K562 (cell line): Measurements from ENCODE around the gene KLHDC10. TPM values are rescaled to one million over a fixed set of nuclear protein-coding genes. Genes with fewer than 3 reads are reported as not detected.

Experiments used
- ARHGAP35 ChIP-seq: fragments of 450-650 bp; IDR thresholded peaks from 2 replicates; pipeline ENCODE4 v1.6.1; 2018; ENCODE audit not compliant: partially characterized antibody
- BRD9 ChIP-seq: fragments of 450-650 bp; IDR thresholded peaks from 2 replicates; pipeline ENCODE4 v1.6.1; 2018; ENCODE audit warnings: low read depth; ENCODE audit not compliant: partially characterized antibody
- ELF4 ChIP-seq: fragments of 450-650 bp; formaldehyde crosslinking; IDR thresholded peaks from 2 replicates; pipeline ENCODE4 v1.4.0; 2022; ENCODE audit warnings: missing genetic modification characterization
- ESRRA ChIP-seq: fragments of 450-650 bp; IDR thresholded peaks from 2 replicates; pipeline ENCODE4 v1.6.1; 2014; ENCODE audit warnings: low read depth, mild to moderate bottlenecking, moderate library complexity, borderline replicate concordance
- GABPB1 ChIP-seq: sonication (generic); formaldehyde crosslinking; IDR thresholded peaks from 2 replicates; pipeline ENCODE4 v1.8.0; 2022; ENCODE audit warnings: mild to moderate bottlenecking, missing genetic modification reagents
- HNRNPUL1 ChIP-seq: fragments of 200-400 bp; formaldehyde crosslinking; IDR thresholded peaks from 2 replicates; pipeline ENCODE4 v1.6.1; 2017; ENCODE audit warnings: low read length
- KAT8 ChIP-seq: fragments of 450-650 bp; IDR thresholded peaks from 2 replicates; pipeline ENCODE4 v1.6.1; 2016; ENCODE audit warnings: low read depth, mild to moderate bottlenecking
- MYBL2 ChIP-seq, 2 experiments: fragments of 450-650 bp in 1 of 2; sonication (generic) in 1 of 2; formaldehyde crosslinking in 1 of 2; IDR thresholded peaks; 2 replicates each; pipeline versions ENCODE4 v1.6.1 to v1.8.1; 2017 to 2022; ENCODE audit warnings: borderline replicate concordance in 1 of 2, inconsistent platforms in 1 of 2, low read depth in 1 of 2, mild to moderate bottlenecking in 1 of 2, missing genetic modification reagents in 1 of 2, moderate library complexity in 1 of 2
- NFXL1 ChIP-seq: fragments of 450-650 bp; formaldehyde crosslinking; IDR thresholded peaks from 2 replicates; pipeline ENCODE4 v1.4.0; 2021; ENCODE audit warnings: mild to moderate bottlenecking
- POLR2H ChIP-seq: IDR thresholded peaks from 2 replicates; pipeline ENCODE4 v1.6.1; 2016; ENCODE audit warnings: missing genetic modification characterization, low read depth, mild to moderate bottlenecking, control low read depth, missing compliant biosample characterization, moderate library complexity
- PRDM10 ChIP-seq: fragments of 450-650 bp; IDR thresholded peaks from 2 replicates; pipeline ENCODE4 v1.6.1; 2018; ENCODE audit not compliant: partially characterized antibody
- SAFB ChIP-seq: fragments of 200-400 bp; formaldehyde crosslinking; IDR thresholded peaks from 2 replicates; pipeline ENCODE4 v1.6.1; 2017; ENCODE audit warnings: low read depth, low read length, borderline replicate concordance
- SIN3A ChIP-seq, 2 experiments: fragments of 150-350 bp in 1 of 2; IDR thresholded peaks; 2 replicates each; pipeline ENCODE4 v1.6.1; 2011 to 2016; ENCODE audit warnings: borderline replicate concordance in 2 of 2, low read depth in 2 of 2, low read length in 2 of 2, mild to moderate bottlenecking in 2 of 2, moderate library complexity in 2 of 2; ENCODE audit not compliant: control insufficient read depth in 1 of 2
- SNIP1 ChIP-seq: fragments of 450-650 bp; IDR thresholded peaks from 2 replicates; pipeline ENCODE4 v1.7.1; 2017; ENCODE audit warnings: low read depth, mild to moderate bottlenecking
- TAF15 ChIP-seq: fragments of 200-400 bp; formaldehyde crosslinking; IDR thresholded peaks from 2 replicates; pipeline ENCODE4 v1.6.1; 2017; ENCODE audit warnings: mild to moderate bottlenecking, low read depth, low read length, moderate library complexity
- TBL1XR1 ChIP-seq, 2 experiments: IDR thresholded peaks; 2 replicates each; pipeline ENCODE4 v1.6.1; 2012; ENCODE audit warnings: improper control_type of control experiment in 2 of 2, low read length in 2 of 2, mild to moderate bottlenecking in 1 of 2
- ZNF274 ChIP-seq: IDR thresholded peaks from 2 replicates; pipeline ENCODE4 v1.6.1; 2011; ENCODE audit warnings: low read depth, mild to moderate bottlenecking, low read length, moderate library complexity, borderline replicate concordance
- ZNF561 ChIP-seq: fragments of 450-650 bp; formaldehyde crosslinking; conservative IDR thresholded peaks from 2 replicates; pipeline ENCODE4 v1.4.0; 2020; ENCODE audit warnings: mild to moderate bottlenecking, moderate library complexity
- polyA plus RNA-seq, 8 experiments: library from polyadenylated mRNA; depleted of rRNA in 4 of 8; stranded (reverse) in 5 of 8; unstranded in 3 of 8; fragments of >200 nt; fragmentation: Nextera tagmentation in 2 of 8; fragmentation: Illumina TruSeq in 1 of 8; extraction: Ambion mirVana in 2 of 8; extraction: Trizol in 1 of 8; gene quantifications; 2 replicates each; pipeline versions ENCODE4 v1.2.1 to v1.2.3, GENCODE V29; 2011 to 2014; ENCODE audit warnings: inconsistent platforms in 1 of 8, missing spikeins in 1 of 8
- total RNA-seq, 7 experiments: library from RNA; depleted of rRNA in 6 of 7; stranded (reverse); fragments of >200 nt in 6 of 7; fragmentation: Illumina TruSeq in 2 of 7; extraction: Trizol in 2 of 7; gene quantifications; 2 replicates each; pipeline versions ENCODE4 v1.2.1 to v1.2.3, GENCODE V29; 2011 to 2021; ENCODE audit warnings: low replicate concordance in 1 of 7

Gene KLHDC10
- total and polyA plus RNA-seq, 9 of the 15 experiments (the other 6 are each of a cell fraction or from before 2014, with no cell fraction given), result 9.8 to 80.5 (median 31.4) TPM

- TF ChIP-seq SIN3A (IDR thresholded peaks at IDR 0.05; ENCODE audit: borderline replicate concordance in 2 of 2, control insufficient read depth in 1 of 2, low read depth in 2 of 2, low read length in 2 of 2), result peak; percentile 76 to 95; a peak in 3 of 4 replicates
- TF ChIP-seq NFXL1 (CRISPR knock-in tag), result no peak
- TF ChIP-seq POLR2H (tag), result peak; percentile 79
- no peak for TF ChIP-seq KAT8
- TF ChIP-seq PRDM10, result peak; percentile 72
- peak; percentile 81 for TF ChIP-seq ESRRA
- TF ChIP-seq SAFB, result no peak
- no peak for TF ChIP-seq ARHGAP35
- TF ChIP-seq ZNF274, result no peak
- no peak for TF ChIP-seq SNIP1
- peak; percentile 70 for TF ChIP-seq GABPB1 (CRISPR knock-in tag)
- no peak for TF ChIP-seq MYBL2 (IDR thresholded peaks at IDR 0.05; ENCODE audit: low read depth)
- TF ChIP-seq MYBL2 (CRISPR knock-in tag; IDR thresholded peaks at IDR 0.05; ENCODE audit: borderline replicate concordance), result no peak
- peak; percentile 4; the same call in 1 of the 2 replicates for TF ChIP-seq ELF4 (CRISPR knock-in tag)
- no peak for TF ChIP-seq BRD9
- no peak for TF ChIP-seq HNRNPUL1
- peak in 1 of 2 experiments; percentile 64; a peak in 2 of 4 replicates for TF ChIP-seq TBL1XR1 (IDR thresholded peaks at IDR 0.05; ENCODE audit: low read length in 2 of 2)
- TF ChIP-seq ZNF561 (CRISPR knock-in tag), result 0 out of 2 replicates have a peak, but pooled peaks have one; percentile 29
- no peak for TF ChIP-seq TAF15
Observed at GRCh38 chr7:130069978-130070860, at the start of gene KLHDC10 (continued).
